ENCODE measurements around the gene TRIM24.

Gene TRIM24

DNA sequence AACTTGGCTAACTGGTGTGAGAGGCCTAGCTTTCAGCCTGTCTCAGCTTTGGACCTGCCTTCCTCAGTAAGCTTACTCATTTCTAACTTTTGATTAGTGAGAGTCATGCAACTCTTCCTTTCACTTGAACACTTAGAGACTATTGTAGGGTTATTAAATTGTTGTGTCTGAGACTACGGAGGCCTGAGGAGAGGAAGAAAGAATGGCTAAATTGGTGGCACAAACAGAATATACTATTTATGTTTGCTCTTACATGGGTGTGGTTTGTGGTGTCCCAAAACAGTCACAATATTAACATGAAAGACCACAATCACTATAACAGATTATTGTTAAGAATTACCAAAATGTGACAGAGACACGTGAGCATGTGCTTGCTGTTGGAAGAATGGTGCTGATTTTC lies 82.1 kb downstream of the TRIM24 start:
- DNase-seq: no peak

GRCh38 chr7:138543739-138544138 lies 83.7 kb downstream of the TRIM24 start:
- DNase-seq: no peak

GRCh38 chr7:138545123-138545522 lies 85.1 kb downstream of the TRIM24 start:
- no peak for DNase-seq

DNA sequence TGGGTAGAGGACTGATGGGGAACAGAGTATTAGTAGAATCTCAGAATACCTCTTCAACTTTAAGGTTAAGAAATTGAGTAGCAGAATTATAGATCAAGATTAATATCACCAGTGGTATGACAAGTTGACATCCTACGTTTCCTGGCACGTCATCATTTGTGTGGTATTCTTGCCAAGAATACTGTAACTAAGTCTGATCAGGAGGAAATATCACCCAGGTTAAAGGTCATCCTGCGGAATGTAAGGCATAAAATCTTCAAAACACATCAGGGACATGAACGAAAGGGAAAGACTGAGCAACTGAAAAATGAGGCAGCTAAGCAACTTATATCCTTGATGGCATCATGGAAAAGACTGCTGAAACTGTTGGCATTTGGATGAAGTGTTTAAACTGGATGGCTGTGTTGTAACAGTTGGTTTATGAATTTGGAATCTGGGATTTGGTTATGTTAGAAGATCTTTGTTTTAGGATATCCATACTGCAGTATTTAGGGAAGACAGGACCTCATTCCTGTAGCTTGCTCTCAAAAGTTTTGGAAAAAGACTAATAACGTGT lies 86.1 kb downstream of the TRIM24 start:
- no peak for DNase-seq

GRCh38 chr7:138546829-138547228 lies 86.8 kb downstream of the TRIM24 start:
- no peak for DNase-seq

DNA sequence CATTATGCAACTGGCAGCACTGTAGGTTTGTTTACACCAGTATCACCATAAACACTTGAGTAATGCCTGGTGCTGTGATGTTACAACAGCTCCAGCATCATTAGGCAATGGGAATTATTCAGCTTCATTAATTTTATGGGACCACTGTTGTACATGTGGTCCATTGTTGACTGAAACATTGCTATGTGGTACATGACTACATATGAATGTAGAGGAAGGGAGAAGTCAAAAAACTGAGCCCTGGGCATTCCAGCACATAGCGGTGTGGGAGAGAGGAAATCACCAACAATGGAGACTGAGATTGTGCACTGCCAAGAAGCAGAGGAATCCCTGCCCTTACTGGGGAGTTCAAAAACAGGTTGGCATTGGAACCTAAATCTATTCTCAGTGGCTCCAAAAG lies 89.0 kb downstream of the TRIM24 start:
- no peak for DNase-seq

- no peak for DNase-seq
Measured at GRCh38 chr7:138550337-138550736, 90.3 kb downstream of the TRIM24 start.

DNA sequence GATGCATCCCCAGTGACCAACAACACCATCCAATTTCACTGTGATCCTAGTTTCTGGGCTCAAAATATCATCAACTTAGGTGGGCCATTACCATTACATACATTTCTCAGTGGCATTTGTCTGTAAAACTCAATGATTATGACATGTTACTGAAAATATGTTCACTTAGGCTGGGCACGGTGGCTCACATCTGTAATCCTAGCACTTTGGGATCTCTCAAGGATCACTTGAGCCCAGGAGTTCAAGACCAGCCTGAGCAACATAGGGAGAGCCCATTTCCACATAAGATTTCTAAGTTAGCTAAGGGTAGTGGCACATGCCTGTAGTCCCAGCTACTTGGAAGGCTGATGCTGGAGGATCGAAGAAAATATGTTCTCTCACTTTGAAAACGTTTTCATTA lies 91.0 kb downstream of the TRIM24 start:
- no peak for DNase-seq

- DNase-seq: no peak
Measured at GRCh38 chr7:138553805-138554204, 93.7 kb downstream of the TRIM24 start.

DNA sequence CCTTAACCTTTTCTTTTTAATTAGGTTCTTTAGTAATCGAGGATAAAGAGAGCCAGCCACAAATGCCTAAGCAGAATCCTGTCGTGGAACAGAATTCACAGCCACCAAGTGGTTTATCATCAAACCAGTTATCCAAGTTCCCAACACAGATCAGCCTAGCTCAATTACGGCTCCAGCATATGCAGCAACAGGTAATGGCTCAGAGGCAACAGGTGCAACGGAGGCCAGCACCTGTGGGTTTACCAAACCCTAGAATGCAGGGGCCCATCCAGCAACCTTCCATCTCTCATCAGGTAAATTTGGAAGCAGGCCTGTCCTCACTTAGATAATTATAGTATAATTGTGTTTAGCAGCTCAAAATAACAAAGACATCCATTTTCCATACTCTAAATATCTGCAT lies 94.6 kb downstream of the TRIM24 start:
- DNase-seq: no peak

DNA sequence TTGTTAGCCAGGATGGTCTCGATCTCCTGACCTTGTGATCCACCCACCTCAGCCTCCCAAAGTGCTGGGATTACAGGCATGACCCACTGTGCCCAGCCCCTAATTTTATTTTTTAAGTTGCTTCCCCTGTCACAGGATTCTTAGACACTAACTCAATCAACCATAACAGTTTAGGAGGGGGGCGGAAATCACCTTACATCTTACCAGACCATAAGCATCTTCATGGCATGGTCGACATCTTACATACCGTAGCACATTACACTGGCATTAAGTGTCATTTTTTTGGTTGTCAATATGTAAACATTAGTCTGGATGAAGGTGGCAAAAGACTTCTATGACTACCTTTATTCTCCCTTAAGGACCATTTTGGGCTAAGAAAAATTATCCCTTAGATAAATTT lies 95.6 kb downstream of the TRIM24 start:
- DNase-seq: no peak

DNA sequence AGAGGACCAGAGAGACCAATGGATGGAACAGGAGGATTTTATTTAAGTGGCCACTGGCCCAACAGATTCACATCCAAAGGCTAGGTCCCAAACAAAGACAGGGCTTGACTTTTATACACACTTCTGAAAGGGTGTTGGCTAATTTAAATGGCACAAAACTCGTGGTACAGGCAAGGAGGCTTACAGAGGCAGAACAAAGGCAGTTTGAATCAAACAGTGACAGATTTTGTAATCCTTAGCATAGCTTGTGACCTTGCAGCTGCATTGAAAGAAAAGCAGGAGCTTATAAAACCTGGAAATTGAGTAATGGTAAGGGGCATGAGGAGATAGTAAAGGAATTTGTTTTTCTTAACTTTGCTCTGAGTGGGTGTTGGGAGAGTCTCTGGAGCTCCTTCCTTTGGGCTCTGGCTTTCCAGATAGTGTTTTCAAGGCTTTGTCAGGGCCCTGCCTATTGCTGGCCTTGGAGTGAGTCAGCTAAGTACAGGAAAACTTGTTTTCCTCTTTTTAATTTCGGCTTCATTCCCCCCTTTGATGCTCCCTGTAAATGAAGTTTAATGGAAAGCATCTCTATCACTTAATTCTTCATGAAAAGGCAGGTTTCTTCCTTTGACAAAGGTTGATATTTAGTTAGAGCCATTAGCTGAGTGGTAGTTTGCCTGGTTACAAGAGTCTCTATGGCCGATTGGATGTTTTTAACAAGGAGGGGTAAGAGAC lies 96.9 kb downstream of the TRIM24 start:
- no peak for DNase-seq

DNA sequence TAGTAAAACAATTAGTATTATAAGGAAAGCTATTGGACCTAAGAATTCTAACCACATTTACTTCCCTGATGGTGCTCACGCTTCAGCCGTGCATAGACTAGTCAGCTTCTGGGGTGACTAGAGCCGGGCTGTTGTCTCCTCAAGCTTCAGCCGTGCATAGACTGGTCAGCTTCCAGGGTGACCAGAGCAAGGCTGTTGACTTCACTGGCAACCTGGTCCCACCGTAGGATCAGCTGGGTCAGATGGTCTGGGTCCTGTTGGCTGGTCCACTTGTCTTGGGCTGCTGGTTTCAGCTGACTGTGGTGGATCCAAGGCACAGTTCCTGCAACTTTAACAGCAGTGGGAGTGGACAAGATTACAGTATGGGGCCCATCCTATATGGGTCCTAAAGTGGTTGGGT lies 99.4 kb downstream of the TRIM24 start:
- DNase-seq: no peak

- DNase-seq: no peak
Measured at GRCh38 chr7:138563808-138564207, 103.7 kb downstream of the TRIM24 start.

- no peak for DNase-seq
Measured at GRCh38 chr7:138564365-138564764, 104.3 kb downstream of the TRIM24 start.

GRCh38 chr7:138565071-138565450 lies 105.0 kb downstream of the TRIM24 start:
- no peak for DNase-seq

DNA sequence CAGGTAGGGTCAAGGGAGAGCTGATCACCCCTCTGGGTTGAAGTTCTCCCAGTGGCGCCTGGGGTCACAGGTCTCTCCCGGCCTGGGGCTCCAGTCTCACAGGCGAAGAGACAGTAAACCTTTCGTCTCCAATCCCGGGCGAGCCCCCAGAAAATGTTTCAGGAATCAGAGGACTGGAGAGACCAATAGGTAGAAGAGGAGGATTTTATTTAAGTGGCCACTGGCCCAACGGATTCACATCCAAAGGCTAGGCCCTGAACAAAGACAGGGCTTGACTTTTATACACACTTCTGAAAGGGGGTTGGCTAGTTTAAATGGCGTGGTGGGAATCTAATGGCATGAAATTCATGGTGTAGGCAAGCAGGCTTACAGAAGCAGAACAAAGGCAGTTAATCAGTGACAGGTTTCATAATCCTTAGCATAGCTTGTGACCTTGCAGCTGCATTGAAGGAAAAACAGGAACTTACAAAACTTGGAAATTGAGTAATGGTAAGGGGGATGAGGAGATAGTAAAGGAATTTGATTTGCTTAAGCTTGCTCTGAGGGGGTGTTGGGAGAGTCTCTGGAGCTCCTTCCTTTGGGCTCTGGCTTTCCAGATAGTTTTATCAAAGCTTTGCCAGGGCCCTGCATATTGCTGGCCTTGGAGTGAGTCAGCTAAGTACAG lies 105.5 kb downstream of the TRIM24 start:
- DNase-seq: no peak

DNA sequence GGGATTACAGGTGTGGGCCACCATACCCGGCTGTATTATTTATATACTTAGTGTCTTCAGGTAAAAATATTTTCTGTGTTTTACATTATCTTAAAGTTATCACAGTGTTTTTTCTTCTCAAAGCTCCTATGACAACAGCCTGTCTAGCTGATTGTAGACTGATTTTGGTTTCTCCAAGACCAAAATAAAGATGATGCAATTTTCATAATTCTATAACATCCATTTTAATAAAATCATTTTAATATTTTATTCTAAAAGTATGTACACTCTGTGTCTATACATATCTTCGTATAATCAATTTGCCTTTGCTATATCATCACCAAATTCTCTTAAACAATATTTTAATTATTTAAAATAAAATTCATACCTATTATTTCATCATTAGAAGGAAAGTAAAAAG lies 108.6 kb downstream of the TRIM24 start:
- no peak for DNase-seq

DNA sequence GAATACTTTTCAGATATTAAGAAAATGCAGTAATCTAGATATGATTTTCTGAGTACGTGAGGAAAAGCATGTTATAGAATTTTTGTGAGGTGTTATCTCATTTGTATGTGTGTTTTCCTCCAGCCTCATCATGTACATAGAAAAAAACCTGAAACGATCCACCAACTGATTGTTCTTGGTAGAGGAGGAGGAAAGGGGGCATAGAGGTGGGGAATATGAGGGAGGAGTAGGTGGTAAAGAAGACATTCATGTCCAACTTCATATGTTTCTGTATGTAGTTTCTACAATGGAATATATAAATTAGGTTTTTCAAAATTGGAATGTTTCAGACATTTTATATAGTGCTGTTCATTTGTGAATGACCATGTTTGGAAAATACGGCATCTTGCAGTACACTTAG lies 109.4 kb downstream of the TRIM24 start:
- DNase-seq: no peak

DNA sequence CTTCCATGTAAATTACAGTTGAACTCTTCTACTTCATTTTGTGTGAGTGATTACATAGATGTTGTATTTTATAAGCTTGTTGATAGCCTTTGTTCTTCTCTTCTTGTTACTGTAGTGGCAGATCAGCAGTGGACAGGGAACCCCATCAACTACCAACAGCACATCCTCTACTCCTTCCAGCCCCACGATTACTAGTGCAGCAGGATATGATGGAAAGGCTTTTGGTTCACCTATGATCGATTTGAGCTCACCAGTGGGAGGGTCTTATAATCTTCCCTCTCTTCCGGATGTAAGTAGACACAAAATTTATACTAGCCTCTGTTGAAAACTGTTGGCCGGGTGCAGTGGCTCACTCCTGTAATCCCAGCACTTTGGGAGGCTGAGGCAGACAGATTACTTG lies 110.7 kb downstream of the TRIM24 start:
- DNase-seq: no peak

GRCh38 chr7:138573741-138574140 lies 113.7 kb downstream of the TRIM24 start:
- DNase-seq: no peak

DNA sequence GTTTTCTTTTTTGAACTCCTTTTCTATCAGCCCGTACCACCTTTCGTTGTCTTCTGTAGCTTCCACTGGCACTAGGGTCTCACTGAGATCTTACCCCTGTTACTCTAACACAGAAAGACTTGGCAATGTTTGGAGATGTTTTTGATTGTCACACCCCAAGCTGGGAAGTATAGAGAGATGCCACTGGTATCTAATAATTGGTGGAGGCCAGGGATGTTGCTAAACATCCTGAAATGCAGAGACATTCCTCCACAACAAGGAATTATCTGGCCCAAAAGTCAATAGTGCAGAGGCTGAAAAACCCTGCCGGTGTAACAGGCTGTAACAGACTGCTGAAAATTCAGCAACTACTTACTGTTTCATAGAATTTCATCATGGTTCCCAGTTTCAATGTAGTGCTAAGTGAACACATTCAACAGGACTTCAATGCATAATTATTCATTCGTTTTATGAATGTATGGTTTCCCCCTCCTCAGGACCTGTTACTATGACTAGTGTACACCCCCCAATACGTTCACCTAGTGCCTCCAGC lies 115.9 kb downstream of the TRIM24 start:
- DNase-seq: no peak

- DNase-seq: no peak
Measured at GRCh38 chr7:138579136-138579535, 119.1 kb downstream of the TRIM24 start.

DNA sequence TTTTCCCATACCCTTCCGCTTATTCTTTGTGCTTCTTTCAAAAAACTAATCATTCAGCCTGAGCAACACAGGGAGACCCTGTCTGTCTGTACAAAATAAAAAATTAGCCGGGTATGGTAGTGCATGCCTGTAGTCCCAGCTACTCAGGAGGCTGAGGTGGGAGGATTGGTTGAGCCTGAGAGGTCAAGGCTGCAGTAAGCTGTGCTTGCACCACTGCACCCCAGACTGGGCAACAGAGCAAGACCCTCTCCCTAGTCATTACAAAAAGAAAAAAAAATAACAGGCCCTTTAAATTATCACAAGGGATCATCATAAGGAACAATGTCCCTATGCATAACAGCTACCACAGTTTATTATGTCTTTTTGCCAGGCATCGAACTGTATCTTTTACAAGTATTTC lies 119.6 kb downstream of the TRIM24 start:
- DNase-seq: no peak

Data from activated CD4-positive, alpha-beta T cell treated with anti-CD3 and anti-CD28 coated beads, Interleukin-2, amount 50 U/mL, for 4 hours (primary cell).